Activated effector memory CD4-positive, alpha-beta T cell treated with anti-CD3 and anti-CD28 coated beads, Interleukin-2, amount 50 U/mL, for 16 hours (primary cell): ENCODE measurements around the gene GRIA4.
"Not testable (repeated sequence)": the region's sequence is repeated elsewhere in the genome, so short reads cannot be mapped to it uniquely, and the experiment has no call there.

Experiments
- DNase-seq: peaks from one replicate; pipeline ENCODE4 v3.0.0-alpha.2; 2020

Gene GRIA4

GRCh38 chr11:105732611-105733010 is 122.7 kb downstream of the GRIA4 start:
- no peak for DNase-seq

GRCh38 chr11:105734426-105734825 is 124.6 kb downstream of the GRIA4 start:
- DNase-seq: no peak

- no peak for DNase-seq
Measured at GRCh38 chr11:105738251-105738650, 128.4 kb downstream of the GRIA4 start.

DNA sequence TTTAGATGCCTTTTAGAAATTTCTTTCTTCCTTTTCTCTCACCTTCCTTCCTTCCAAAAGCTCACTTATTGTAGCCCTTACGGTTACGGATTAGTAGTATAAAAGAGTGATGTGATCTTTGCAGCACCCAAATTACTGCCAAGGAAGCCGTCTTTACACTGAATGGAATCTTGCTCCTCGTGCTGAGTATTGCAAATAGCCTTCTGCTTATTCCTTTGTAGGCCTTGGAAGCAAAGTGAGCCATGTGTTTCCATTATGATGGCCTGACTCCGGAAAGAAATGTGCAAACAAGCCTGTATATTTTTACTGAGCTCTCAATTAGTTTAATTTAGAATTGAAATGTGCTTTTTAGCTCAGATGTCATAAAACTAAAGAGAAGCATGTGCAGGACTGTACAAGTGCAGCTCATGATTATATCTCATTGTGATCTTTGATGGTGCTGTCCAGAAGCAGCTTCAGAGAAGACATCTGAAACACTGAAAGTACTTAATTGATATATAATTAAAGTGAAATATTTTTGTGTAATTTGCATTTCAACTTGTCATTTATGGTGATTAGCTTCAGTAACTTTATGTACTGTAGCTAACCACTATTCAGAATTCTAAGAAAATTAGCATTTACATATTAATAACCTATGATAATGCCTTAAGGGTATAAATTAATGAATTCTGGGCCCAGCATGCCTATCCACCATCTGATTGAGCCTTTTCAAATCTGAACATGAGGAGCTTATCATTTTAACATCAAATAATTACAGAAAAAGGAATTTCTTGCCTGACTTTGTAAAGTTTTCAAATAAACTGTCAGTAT is 129.3 kb downstream of the GRIA4 start:
- no peak for DNase-seq

DNA sequence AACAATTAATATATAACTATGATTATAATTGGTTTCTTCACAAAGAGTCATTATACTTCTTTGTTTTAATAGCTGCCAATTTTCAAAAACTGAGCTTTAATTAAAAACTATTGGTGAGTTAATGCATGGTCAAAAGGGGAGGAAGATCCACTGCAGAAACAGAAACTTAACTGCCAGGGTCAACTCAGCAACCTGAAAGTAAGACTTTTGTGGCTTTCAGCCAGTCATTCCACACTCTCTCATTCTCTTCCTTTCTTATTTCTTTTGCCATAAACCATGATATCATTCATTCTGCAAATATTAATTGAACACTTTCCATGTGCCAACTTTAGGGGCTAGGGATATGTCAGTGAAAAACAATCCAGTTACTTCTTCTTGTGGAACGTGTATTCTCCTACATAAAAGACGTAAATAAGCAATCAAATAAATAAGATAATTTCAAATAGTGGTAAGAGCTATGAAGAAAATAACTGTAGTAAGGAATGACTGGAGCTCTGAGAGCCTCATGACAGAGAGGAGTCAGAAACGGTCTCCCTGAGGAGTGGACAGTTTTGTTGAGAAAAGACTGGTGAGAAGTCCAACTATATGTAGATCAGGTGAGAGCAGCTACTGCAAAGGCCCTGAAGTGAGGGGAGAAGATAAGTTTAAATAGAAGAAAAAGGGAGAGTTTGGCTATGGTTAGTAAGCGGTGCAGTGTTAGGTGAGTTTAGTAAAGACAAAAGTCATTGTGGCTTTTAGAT is 130.5 kb downstream of the GRIA4 start:
- DNase-seq: no peak

DNA sequence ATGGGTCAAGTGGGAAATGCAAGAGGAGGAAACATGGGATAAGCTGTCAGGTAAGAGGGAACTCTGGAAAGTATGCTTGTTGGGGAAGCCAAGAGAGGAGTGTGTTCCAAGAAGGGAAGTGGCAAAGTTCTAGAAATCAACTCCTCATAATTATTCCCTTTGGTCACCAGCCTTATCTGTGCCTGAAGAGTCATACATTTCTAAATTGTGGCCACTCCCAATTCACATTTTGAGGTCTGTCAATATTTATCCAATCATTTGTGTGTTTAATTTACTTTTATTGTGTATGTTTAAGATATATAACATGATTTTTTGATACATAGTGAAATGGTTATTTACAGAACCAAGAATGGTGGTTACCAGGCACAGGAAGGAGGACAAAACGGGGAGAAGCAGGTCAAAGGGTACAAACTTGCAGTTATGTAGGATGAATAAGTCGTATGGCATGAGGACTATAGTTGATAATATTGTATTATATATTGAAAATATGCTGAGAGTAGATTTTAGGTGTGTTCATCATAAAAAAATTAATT is 131.7 kb downstream of the GRIA4 start:
- DNase-seq: no peak

GRCh38 chr11:105754260-105754659 is 144.4 kb downstream of the GRIA4 start:
- DNase-seq: no peak

GRCh38 chr11:105754716-105755115 is 144.8 kb downstream of the GRIA4 start:
- DNase-seq: no peak

GRCh38 chr11:105757107-105757506 is 147.2 kb downstream of the GRIA4 start:
- no peak for DNase-seq

GRCh38 chr11:105763594-105763993 is 153.7 kb downstream of the GRIA4 start:
- no peak for DNase-seq

DNA sequence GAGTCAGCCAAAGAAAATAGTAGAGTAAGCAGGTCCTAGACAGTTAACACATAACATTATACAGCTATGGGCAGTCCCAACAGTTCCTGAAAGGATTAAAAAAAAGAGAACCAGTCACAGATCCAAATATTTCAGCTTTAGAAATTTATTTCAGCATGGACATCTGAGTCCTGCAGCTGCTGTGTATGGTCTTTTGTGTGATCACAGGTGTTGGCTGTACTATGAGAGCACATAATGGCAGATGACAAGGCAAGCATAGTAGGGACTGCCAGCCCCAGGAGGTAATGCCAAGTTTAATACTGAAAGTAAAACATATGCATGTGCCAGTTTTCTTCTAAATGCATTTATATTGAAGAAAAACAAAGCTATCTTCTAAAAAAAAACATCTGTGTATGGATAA is 158.1 kb downstream of the GRIA4 start:
- no peak for DNase-seq

GRCh38 chr11:105769627-105770026 is 159.8 kb downstream of the GRIA4 start:
- DNase-seq: no peak

GRCh38 chr11:105773452-105773851 is 163.6 kb downstream of the GRIA4 start:
- DNase-seq: not testable (repeated sequence)

GRCh38 chr11:105774899-105775298 is 165.0 kb downstream of the GRIA4 start:
- DNase-seq: no peak

- DNase-seq: no peak
Measured at GRCh38 chr11:105780781-105781525, 171.1 kb downstream of the GRIA4 start.

GRCh38 chr11:105781807-105782206 is 171.9 kb downstream of the GRIA4 start:
- DNase-seq: no peak

DNA sequence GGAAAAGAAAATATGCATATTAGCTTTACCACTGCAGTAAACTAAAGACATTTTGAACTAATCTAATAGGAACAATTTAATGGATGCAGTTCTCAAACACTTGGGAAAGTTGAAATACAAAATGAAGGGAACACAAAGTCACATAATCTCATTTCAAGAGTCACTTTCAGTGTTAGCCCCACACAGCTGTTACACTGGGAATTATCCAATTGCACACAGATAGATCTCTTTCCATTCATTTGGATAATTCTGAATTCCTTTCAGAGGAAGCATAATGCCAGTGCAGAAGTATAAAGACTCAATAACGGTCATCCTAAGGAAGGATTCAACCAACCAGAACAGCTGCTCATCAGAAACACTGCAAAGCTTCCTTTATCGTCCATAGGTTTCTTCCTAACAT is 173.3 kb downstream of the GRIA4 start:
- no peak for DNase-seq

DNA sequence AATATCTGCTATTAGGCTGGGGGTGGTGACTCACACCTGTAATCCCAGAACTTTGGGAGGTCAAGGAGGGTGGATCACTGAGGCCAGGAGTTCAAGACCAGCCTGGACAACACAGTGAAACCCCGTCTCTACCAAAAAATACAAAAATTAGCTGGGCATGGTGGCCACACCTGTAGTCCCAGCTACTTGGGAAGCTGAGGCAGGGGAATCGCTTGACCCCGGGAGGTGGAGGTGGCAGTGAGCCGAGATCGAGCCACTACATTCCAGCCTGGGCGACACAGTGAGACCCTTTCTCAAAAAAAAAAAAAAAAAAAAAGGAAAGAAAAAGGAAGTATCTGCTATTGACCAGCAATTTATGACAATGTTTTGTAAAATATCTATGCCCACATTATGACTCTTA is 176.0 kb downstream of the GRIA4 start:
- not testable (repeated sequence) for DNase-seq

- no peak for DNase-seq
Measured at GRCh38 chr11:105786741-105787140, 176.9 kb downstream of the GRIA4 start.

- DNase-seq: no peak
Measured at GRCh38 chr11:105789579-105790420, 179.9 kb downstream of the GRIA4 start.

DNA sequence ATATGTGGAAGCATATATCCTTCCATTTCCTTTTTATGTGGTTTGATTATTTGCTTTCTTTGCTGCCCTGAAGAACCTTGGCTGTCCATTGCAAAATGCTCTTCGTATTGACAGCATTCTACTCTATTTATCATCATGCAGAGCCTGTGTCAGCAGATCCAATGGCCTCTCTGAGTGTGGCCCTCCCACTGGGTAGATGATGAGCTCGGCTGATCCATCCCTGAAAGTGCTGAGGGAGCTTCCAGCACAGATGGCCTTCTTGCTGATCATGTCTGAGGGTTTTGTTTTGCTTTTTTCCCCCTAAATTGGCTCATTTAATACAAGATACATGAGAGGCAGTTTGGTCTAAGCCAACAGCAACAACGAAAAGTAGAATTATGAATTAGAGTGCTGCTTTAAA is 181.0 kb downstream of the GRIA4 start:
- DNase-seq: no peak

GRCh38 chr11:105793092-105793491 is 183.2 kb downstream of the GRIA4 start:
- no peak for DNase-seq
